HG03378 (cell line): ENCODE measurements around the gene PARP8.

ENCODE experiments used
- ATAC-seq: cut with Tn5 transposase; IDR thresholded peaks from one replicate; pipeline ENCODE4 v1.9.1; 2021; ENCODE audit warnings: mild to moderate bottlenecking, moderate library complexity; ENCODE audit not compliant: unreplicated experiment

The PARP8 gene

GRCh38 chr5:50887889-50888633 is 221.6 kb downstream of the PARP8 start:
- ATAC-seq = no peak

GRCh38 chr5:50888751-50889150 is 222.3 kb downstream of the PARP8 start:
- no peak for ATAC-seq

- no peak for ATAC-seq
These were observed 223.4 kb downstream of the PARP8 start for GRCh38 chr5:50889790-50890189.
